HepG2 (cell line): ENCODE measurements around the gene CTAGE1. TPM values are rescaled to one million over a fixed set of nuclear protein-coding genes. Genes with fewer than 3 reads are reported as not detected.
A peak's percentile ranks its signal among the peaks of the same experiment; 100 is the strongest.

Experiments used
- ATAC-seq: fragments of 200-7000 bp; cut with Tn5 transposase; 3 replicates; pipeline ENCODE4 v1.9.1; 2020; ENCODE audit warnings: mild to moderate bottlenecking, moderate library complexity
- BruUV-seq: library from RNA; stranded (reverse); fragments of 400-500 nt; replicated peaks from 2 replicates; lab custom pipeline; 2021; lab: Mats Ljungman, UMichigan
- CTCF ChIA-PET: fragments of 300-600 bp; formaldehyde crosslinking; extraction: SDS; loops from one replicate; lab custom pipeline; 2021; ENCODE audit warnings: low total read pairs, inconsistent platforms, low intra/inter-chr PET ratio; lab: Yijun Ruan, JAX
- POLR2A ChIA-PET: fragments of 350-600 bp; sonication (Branson Sonifier 250); formaldehyde crosslinking; loops from one replicate; lab custom pipeline; 2020; ENCODE audit warnings: antibody characterized with exemption, inconsistent platforms; lab: Yijun Ruan, JAX
- DNase-seq: peaks from one replicate; pipeline ENCODE4 v3.0.0-alpha.2; 2015; ENCODE audit warnings: low spot score
- FAIRE-seq: peaks from 3 replicates; lab custom pipeline; 2011; peaks lifted over from hg19 to GRCh38; lab: Jason Lieb, UNC
- H2AFZ ChIP-seq: one replicate; pipeline ENCODE4 v1.6.1; 2011; ENCODE audit warnings: low read length, inconsistent platforms
- H3K27ac ChIP-seq: fragments of 300-600 bp; 3 replicates; pipeline ENCODE4 v1.8.0; 2011; ENCODE audit warnings: mixed run types, mild to moderate bottlenecking, mixed read lengths, low read length, inconsistent platforms; ENCODE audit not compliant: insufficient read depth; ENCODE audit errors: extremely low read length
- H3K27me3 ChIP-seq, 2 experiments: fragments of 200-600 bp in 1 of 2; 2 replicates in 1 of 2; 3 replicates in 1 of 2; pipeline versions ENCODE4 v1.6.0 to v1.8.0; 2011; ENCODE audit warnings: low read length in 2 of 2, mild to moderate bottlenecking in 2 of 2, moderate library complexity in 2 of 2, inconsistent platforms in 1 of 2; ENCODE audit not compliant: insufficient read depth in 2 of 2, control insufficient read depth in 1 of 2
- H3K36me3 ChIP-seq, 2 experiments: fragments of 200-600 bp in 1 of 2; replicated peaks in 1 of 2; 2 replicates in 1 of 2; 3 replicates in 1 of 2; pipeline versions ENCODE4 v1.5.1 to v1.8.0; 2011; ENCODE audit warnings: low read length in 2 of 2, inconsistent platforms in 1 of 2; ENCODE audit not compliant: insufficient read depth in 2 of 2, control insufficient read depth in 1 of 2
- H3K4me1 ChIP-seq: 2 replicates; pipeline ENCODE4 v1.5.1; 2012; ENCODE audit warnings: low read length, inconsistent platforms; ENCODE audit not compliant: insufficient read depth
- H3K4me2 ChIP-seq: 2 replicates; pipeline ENCODE4 v1.6.0; 2011; ENCODE audit warnings: low read depth, low read length, inconsistent platforms
- H3K4me3 ChIP-seq, 3 experiments: fragments of 200-600 bp in 1 of 3; sonication (generic), shearing (Covaris generic) in 1 of 3; replicated peaks in 1 of 3; 2 replicates each; pipeline ENCODE4 v1.5.1; 2011 to 2016; ENCODE audit warnings: low read length in 3 of 3, inconsistent platforms in 2 of 3, low read depth in 2 of 3, mild to moderate bottlenecking in 2 of 3, control low read depth in 1 of 3, mixed read lengths in 1 of 3; ENCODE audit not compliant: insufficient read depth in 1 of 3
- H3K79me2 ChIP-seq: one replicate; pipeline ENCODE4 v1.6.1; 2011; ENCODE audit warnings: low read length, inconsistent platforms; ENCODE audit not compliant: insufficient read depth
- H3K9ac ChIP-seq: 2 replicates; pipeline ENCODE4 v1.6.0; 2011; ENCODE audit warnings: mild to moderate bottlenecking, low read depth, low read length, inconsistent platforms; ENCODE audit not compliant: insufficient read depth
- H3K9me3 ChIP-seq: 2 replicates; pipeline ENCODE4 v1.5.1; 2012; ENCODE audit warnings: mild to moderate bottlenecking, low read length
- H4K20me1 ChIP-seq: 2 replicates; pipeline ENCODE4 v1.6.0; 2011; ENCODE audit warnings: inconsistent platforms, mild to moderate bottlenecking, low read length, moderate library complexity; ENCODE audit not compliant: insufficient read depth
- CREB1 ChIP-seq, 2 experiments: fragments of 450-650 bp in 1 of 2; IDR thresholded peaks; 2 replicates each; pipeline ENCODE4 v1.6.1; 2016 to 2017; ENCODE audit warnings: control low read depth in 1 of 2, mild to moderate bottlenecking in 1 of 2, missing compliant biosample characterization in 1 of 2, missing genetic modification characterization in 1 of 2
- FOXK1 ChIP-seq: sonication (generic); formaldehyde crosslinking; IDR thresholded peaks from 2 replicates; pipeline ENCODE4 v1.4.0; 2020; ENCODE audit warnings: low read depth, missing genetic modification reagents, borderline replicate concordance
- HDAC1 ChIP-seq: sonication (generic); formaldehyde crosslinking; IDR thresholded peaks from 2 replicates; pipeline ENCODE4 v1.5.1; 2020; ENCODE audit warnings: mild to moderate bottlenecking, missing genetic modification reagents
- KMT2A ChIP-seq: sonication (generic); formaldehyde crosslinking; IDR thresholded peaks from 2 replicates; pipeline ENCODE4 v1.4.0; 2020; ENCODE audit warnings: missing genetic modification reagents
- MAFF ChIP-seq: IDR thresholded peaks from 2 replicates; pipeline ENCODE4 v1.6.1; 2011; ENCODE audit warnings: low read depth, low read length, improper control_type of control experiment
- POLR2A ChIP-seq, 2 experiments: IDR thresholded peaks; 2 replicates each; pipeline ENCODE4 v1.6.1; 2011; ENCODE audit warnings: low read depth in 2 of 2, low read length in 2 of 2, mild to moderate bottlenecking in 1 of 2, moderate library complexity in 1 of 2; ENCODE audit not compliant: insufficient read depth in 1 of 2
- SMAD1 ChIP-seq: sonication (generic); formaldehyde crosslinking; IDR thresholded peaks from 2 replicates; pipeline ENCODE4 v1.4.0; 2020; ENCODE audit warnings: missing genetic modification reagents, low read depth, mild to moderate bottlenecking, borderline replicate concordance
- ZNF142 ChIP-seq: sonication (generic); formaldehyde crosslinking; IDR thresholded peaks from 2 replicates; pipeline ENCODE4 v1.4.0; 2020; ENCODE audit warnings: missing genetic modification reagents
- ZNF251 ChIP-seq: sonication (generic); formaldehyde crosslinking; IDR thresholded peaks from 2 replicates; pipeline ENCODE4 v1.9.0; 2021; ENCODE audit warnings: mild to moderate bottlenecking, missing genetic modification reagents
- ZNF672 ChIP-seq: sonication (generic); formaldehyde crosslinking; IDR thresholded peaks from 2 replicates; pipeline ENCODE4 v1.8.1; 2022; ENCODE audit warnings: missing genetic modification reagents
- WGBS: methylation state at CpG from one replicate; pipeline ENCODE4 v1.1.6; 2017; ENCODE audit warnings: low lambda C conversion rate; 5-methylcytosine and 5-hydroxymethylcytosine counted together
- in situ Hi-C: cut with HindIII; loops from 2 replicates; pipeline ENCODE4 v1.10.0; 2017; ENCODE audit warnings: low pct_unique_long_range_greater_than_20kb; ENCODE audit not compliant: extremely low pct_ligation_motif_present
- intact Hi-C: fragments of 100-400 bp; cut with micrococcal nuclease; formaldehyde crosslinking; loops from one replicate; pipeline ENCODE4 v1.10.0; 2022; ENCODE audit not compliant: unreplicated experiment
- polyA plus RNA-seq, 8 experiments: library from polyadenylated mRNA; depleted of rRNA in 3 of 8; stranded (reverse) in 7 of 8; unstranded in 1 of 8; fragments of >200 nt; fragmentation: Illumina TruSeq in 4 of 8; extraction: Trizol in 4 of 8; gene quantifications; 2 replicates each; pipeline versions ENCODE4 v1.2.1 to v1.2.3, GENCODE V29; 2011 to 2016; ENCODE audit warnings: low read depth in 4 of 8, missing spikeins in 1 of 8, mixed read lengths in 1 of 8; ENCODE audit not compliant: insufficient read depth in 1 of 8
- total RNA-seq, 5 experiments: library from RNA; depleted of rRNA; stranded (reverse); fragments of >200 nt; fragmentation: Illumina TruSeq; extraction: Trizol; gene quantifications; 2 replicates each; pipeline ENCODE4 v1.2.3, GENCODE V29; 2016; ENCODE audit warnings: low read depth in 1 of 5
- TF ChIP-seq, protein P1 (sequence below): IDR thresholded peaks from 2 replicates; pipeline ENCODE4 v1.6.1; 2012; ENCODE audit warnings: inconsistent platforms

Gene CTAGE1
- total and polyA plus RNA-seq, 2 of the 13 experiments (the other 11 are each of a cell fraction or from before 2014, with no cell fraction given), result 0.02 TPM; not detected in 1

GRCh38 chr18:22432657-22433137, 15.0 kb upstream of the CTAGE1 start:
- DNase-seq (no peak), ATAC-seq (no peak), FAIRE-seq (no peak)
- Histone ChIP-seq H3K79me2 (no peaks in the 10 kb centered on the region), H4K20me1 (no peaks in the 10 kb centered on the region), H2AFZ (no peak overlapping the region), H3K36me3 (no peaks in the 10 kb centered on the region), H3K4me2 (no peak overlapping the region), H3K4me3 (no peak overlapping the region), H3K27me3 (no peaks in the 10 kb centered on the region; a peak in 1 of 5 replicates), H3K4me1 (no peaks in the 10 kb centered on the region), H3K9ac (no peak overlapping the region), H3K9me3 (no peaks in the 10 kb centered on the region), H3K27ac (no peak overlapping the region)
- TF ChIP-seq CREB1 (IDR thresholded peaks at IDR 0.05), result 0 out of 2 replicates have a peak, but pooled peaks have one; percentile 15
- no peak for TF ChIP-seq CREB1 (CRISPR knock-in tag; IDR thresholded peaks at IDR 0.05)
- no peak for TF ChIP-seq POLR2A (IDR thresholded peaks at IDR 0.05; ENCODE audit: insufficient read depth in 1 of 2, low read depth in 2 of 2, low read length in 2 of 2)
- CTCF ChIA-PET, result no interaction called here
- in situ Hi-C loops, result no loop called here
- intact Hi-C loops, result no loop called here
- BruUV-seq, result no TSS peak
- 52% methylated on average over 13 of the region's 13 CpGs for WGBS
- POLR2A ChIA-PET, result no interaction called here

DNA sequence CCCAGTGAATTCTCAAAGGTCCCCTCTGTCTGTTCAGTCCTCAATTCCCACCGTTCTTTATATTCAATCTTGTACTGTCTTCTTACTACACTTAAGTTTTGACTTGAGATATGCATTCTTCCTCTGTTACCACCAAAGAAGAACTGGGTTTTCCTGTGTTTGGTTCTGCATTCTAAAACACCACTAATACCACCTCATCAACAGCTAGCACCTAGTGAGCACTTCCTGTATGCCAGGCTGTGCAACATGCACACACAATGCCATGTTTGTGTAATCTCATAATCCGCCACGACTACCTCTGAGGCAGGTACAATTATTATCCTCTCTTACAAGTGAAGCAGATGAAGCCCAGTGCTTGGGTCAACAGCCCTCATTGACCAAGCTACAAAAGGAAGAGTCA, 11.8 kb upstream of the CTAGE1 start:
- H3K36me3 ChIP-seq, result no peaks in the 10 kb centered on the region
- no peak for ATAC-seq
- H2AFZ ChIP-seq, result no peak overlapping the region
- no peak for DNase-seq
- 67% methylated on average over 3 of the region's 3 CpGs for WGBS
- no peak for FAIRE-seq
- CTCF ChIA-PET, result no interaction called here
- no peak overlapping the region for H3K4me2 ChIP-seq
- no peaks in the 10 kb centered on the region for H3K4me1 ChIP-seq
- H3K9me3 ChIP-seq, result no peaks in the 10 kb centered on the region
- TF ChIP-seq FOXK1 (CRISPR knock-in tag) (no peak), KMT2A (CRISPR knock-in tag) (no peak), MAFF (no peak), SMAD1 (CRISPR knock-in tag) (no peak), ZNF142 (no peak), ZNF251 (CRISPR knock-in tag) (no peak), ZNF672 (CRISPR knock-in tag) (no peak), HDAC1 (no peak)
- TF ChIP-seq, protein P1, sequence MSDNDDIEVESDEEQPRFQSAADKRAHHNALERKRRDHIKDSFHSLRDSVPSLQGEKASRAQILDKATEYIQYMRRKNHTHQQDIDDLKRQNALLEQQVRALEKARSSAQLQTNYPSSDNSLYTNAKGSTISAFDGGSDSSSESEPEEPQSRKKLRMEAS, result no peak
- TF ChIP-seq, all 625 proteins: peak for 0
- POLR2A ChIA-PET, result no interaction called here
- Histone ChIP-seq H3K79me2 (no peaks in the 10 kb centered on the region), H3K4me3 (no peak overlapping the region), H3K9ac (no peak overlapping the region), H3K27ac (no peak overlapping the region), H3K27me3 (no peaks in the 10 kb centered on the region; a peak in 1 of 5 replicates), H4K20me1 (no peaks in the 10 kb centered on the region)
- BruUV-seq, result no TSS peak
- in situ Hi-C loops (no loop called here), intact Hi-C loops (no loop called here)
